ENCODE data around the gene NKIRAS2. TPM values are rescaled to one million over a fixed set of nuclear protein-coding genes. Genes with fewer than 3 reads are reported as not detected.

The NKIRAS2 gene
- total RNA-seq, 1 experiment from 2014 or later = 22.4 TPM

DNA sequence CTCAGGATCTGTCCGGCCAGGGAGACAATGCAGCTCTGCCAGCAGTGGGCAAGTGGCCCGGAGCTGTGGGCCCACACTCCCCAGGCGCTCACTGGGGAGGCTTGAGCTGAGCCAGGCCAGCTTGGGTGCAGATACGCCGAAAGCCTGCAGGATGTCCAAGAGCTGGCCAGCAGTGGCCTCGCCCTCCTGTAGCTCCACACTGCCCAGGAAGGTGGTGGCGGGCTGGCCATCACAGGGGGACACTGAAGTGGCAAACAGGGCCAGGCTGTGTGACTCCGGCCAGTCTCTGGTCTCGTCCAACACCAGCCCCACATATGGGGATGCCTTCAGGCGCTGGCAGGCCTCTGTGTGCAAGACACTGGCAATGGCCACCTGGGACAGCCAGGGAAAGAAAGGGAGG is 20.9 kb downstream of the NKIRAS2 start:
- ATAC-seq (no peak), DNase-seq (ENCODE audit: low read depth, low spot score) (no peak)
- Histone ChIP-seq H3K27ac (ENCODE audit: low read length) (no peak overlapping the region), H3K9me3 (ENCODE audit: control insufficient read depth, insufficient read depth, low read depth, low read length) (no peaks in the 10 kb centered on the region), H3K27me3 (ENCODE audit: control insufficient read depth, insufficient read depth, low read length) (no peaks in the 10 kb centered on the region), H3K4me1 (ENCODE audit: control insufficient read depth, insufficient read depth, low read length) (no peaks in the 10 kb centered on the region), H3K4me3 (ENCODE audit: low read depth in 2 of 2, low read length in 2 of 2) (no peak overlapping the region), H3K36me3 (ENCODE audit: control insufficient read depth, insufficient read depth, low read length) (no peaks in the 10 kb centered on the region)
- intact Hi-C loops (cut with micrococcal nuclease; ENCODE audit: unreplicated experiment) (no loop called here), in situ Hi-C loops (cut with HindIII; ENCODE audit: low pct_unique_long_range_greater_than_20kb, low sequenced_read_pairs) (no loop called here)
- POLR2A ChIA-PET = interaction anchor here (0.6 kb wide), 1 partner anchor 43 kb away, joined by 3 read pairs; no protein-coding TSS in a partner anchor
- no TSS peak for BruUV-seq (replicated peaks)
- CTCF ChIA-PET = no interaction called here
- TF ChIP-seq REST (IDR thresholded peaks at IDR 0.05; ENCODE audit: insufficient read depth in 1 of 2, low read depth in 2 of 2, low read length in 1 of 2) (no peak), CTCF (IDR thresholded peaks at IDR 0.05) (no peak), POLR2AphosphoS5 (IDR thresholded peaks at IDR 0.05; ENCODE audit: low read depth, low read length) (no peak), SIN3A (IDR thresholded peaks at IDR 0.05; ENCODE audit: borderline replicate concordance, insufficient read depth, low read depth, low read length) (no peak), TCF7L2 (IDR thresholded peaks at IDR 0.05; ENCODE audit: low read depth, low read length) (no peak)

DNA sequence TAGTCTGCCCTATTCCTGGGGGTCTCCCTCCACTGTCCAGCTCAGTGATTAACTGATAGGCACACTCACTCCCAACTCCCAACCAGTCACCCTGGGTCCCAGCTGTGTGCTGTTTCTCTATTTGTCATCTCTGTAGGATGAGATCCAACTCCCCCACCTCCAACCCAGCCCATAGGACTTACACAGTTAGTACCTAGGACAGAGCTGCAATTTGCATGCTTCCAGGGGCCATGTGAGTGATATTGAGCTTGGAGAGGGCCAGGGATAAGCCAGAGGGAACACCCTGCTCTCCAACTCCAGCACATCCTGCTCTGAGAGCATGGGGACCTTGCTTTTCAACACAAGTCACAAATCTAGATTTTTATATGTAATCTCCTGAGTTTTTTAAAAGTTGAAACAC is 21.7 kb downstream of the NKIRAS2 start:
- H3K4me1 ChIP-seq (ENCODE audit: control insufficient read depth, insufficient read depth, low read length) = no peaks in the 10 kb centered on the region
- CTCF ChIA-PET = no interaction called here

More for the DNA sequence above, 21.7 kb downstream of the NKIRAS2 start:
- intact Hi-C loops (cut with micrococcal nuclease; ENCODE audit: unreplicated experiment) (no loop called here), in situ Hi-C loops (cut with HindIII; ENCODE audit: low pct_unique_long_range_greater_than_20kb, low sequenced_read_pairs) (no loop called here)
- Histone ChIP-seq H3K9me3 (ENCODE audit: control insufficient read depth, insufficient read depth, low read depth, low read length) (no peaks in the 10 kb centered on the region), H3K27ac (ENCODE audit: low read length) (no peak overlapping the region), H3K4me3 (ENCODE audit: low read depth in 2 of 2, low read length in 2 of 2) (no peak overlapping the region), H3K27me3 (ENCODE audit: control insufficient read depth, insufficient read depth, low read length) (no peaks in the 10 kb centered on the region), H3K36me3 (ENCODE audit: control insufficient read depth, insufficient read depth, low read length) (no peaks in the 10 kb centered on the region)
- TF ChIP-seq SIN3A (IDR thresholded peaks at IDR 0.05; ENCODE audit: borderline replicate concordance, insufficient read depth, low read depth, low read length) (no peak), CTCF (IDR thresholded peaks at IDR 0.05) (no peak), POLR2AphosphoS5 (IDR thresholded peaks at IDR 0.05; ENCODE audit: low read depth, low read length) (no peak), REST (IDR thresholded peaks at IDR 0.05; ENCODE audit: insufficient read depth in 1 of 2, low read depth in 2 of 2, low read length in 1 of 2) (no peak; a peak in 1 of 4 replicates), TCF7L2 (IDR thresholded peaks at IDR 0.05; ENCODE audit: low read depth, low read length) (no peak)
- ATAC-seq = no peak
- no peak for DNase-seq (ENCODE audit: low read depth, low spot score)
- POLR2A ChIA-PET = no interaction called here
- no TSS peak for BruUV-seq (replicated peaks)
